Stomach (tissue), 9 donors: ENCODE results near the gene PRKCE. TPM values are rescaled to one million over a fixed set of nuclear protein-coding genes. Genes with fewer than 3 reads are reported as not detected.

Source experiments
- DNase-seq, 2 donors: peaks; one replicate each; pipeline versions ENCODE4 v3.0.0 to v3.0.0-alpha.2; 2013 to 2019
- H3K27ac ChIP-seq, 5 donors: fragments of 200-600 bp in 4 of 5; sonication (generic) in 4 of 5; one replicate each; pipeline ENCODE4 v1.5.1; 2013 to 2019; ENCODE audit warnings: mild to moderate bottlenecking in 1 of 5, moderate library complexity in 1 of 5
- H3K27me3 ChIP-seq, 3 donors: fragments of 200-600 bp; sonication (generic); one replicate each; pipeline ENCODE4 v1.5.1; 2017 to 2019; ENCODE audit warnings: mixed run types in 1 of 3
- H3K36me3 ChIP-seq, 4 donors: fragments of 200-600 bp; sonication (generic); 1 replicate in 3 of 4; 2 replicates in 1 of 4; pipeline ENCODE4 v1.5.1; 2016 to 2019
- H3K4me1 ChIP-seq, 4 donors: fragments of 200-600 bp; sonication (generic); one replicate each; pipeline ENCODE4 v1.5.1; 2016 to 2019
- H3K4me3 ChIP-seq, 4 donors: fragments of 200-600 bp; sonication (generic) in 3 of 4; one replicate each; pipeline ENCODE4 v1.5.1; 2016 to 2019; ENCODE audit warnings: mild to moderate bottlenecking in 1 of 4
- H3K9me3 ChIP-seq, 4 donors: fragments of 200-600 bp; sonication (generic); one replicate each; pipeline ENCODE4 v1.5.1; 2016 to 2019
- CTCF ChIP-seq, 7 experiments: fragments of 450-650 bp in 4 of 7; fragments of 200-600 bp in 3 of 7; sonication (generic) in 3 of 7; IDR thresholded peaks; one replicate each; pipeline ENCODE4 v1.5.1; 2016 to 2019; ENCODE audit warnings: antibody characterized with exemption in 7 of 7, control low read depth in 2 of 7, mild to moderate bottlenecking in 1 of 7
- EP300 ChIP-seq: sonication (generic); formaldehyde crosslinking; IDR thresholded peaks from one replicate; pipeline ENCODE4 v1.6.1; 2017; ENCODE audit warnings: antibody characterized with exemption
- POLR2A ChIP-seq, 4 donors: fragments of 450-650 bp; IDR thresholded peaks; one replicate each; pipeline ENCODE4 v1.6.1; 2016; ENCODE audit warnings: antibody characterized with exemption in 4 of 4, control low read depth in 2 of 4, mild to moderate bottlenecking in 1 of 4, moderate library complexity in 1 of 4
- POLR2AphosphoS5 ChIP-seq, 3 donors: sonication (generic); formaldehyde crosslinking; IDR thresholded peaks; one replicate each; pipeline ENCODE4 v1.6.1; 2016; ENCODE audit warnings: antibody characterized with exemption in 3 of 3
- WGBS, 5 donors: extraction: QIAGEN DNeasy Blood & Tissue Kit in 3 of 5; methylation state at CpG; one replicate each; pipeline versions ENCODE4 v1.1.5 to v1.1.7; 2013 to 2018; 5-methylcytosine and 5-hydroxymethylcytosine counted together
- intact Hi-C: fragments of 100-400 bp; cut with DNase I; formaldehyde crosslinking; loops from one replicate; pipeline ENCODE4 v1.15.1; 2023; ENCODE audit warnings: low total_unique reads
- polyA plus RNA-seq, 3 donors: library from polyadenylated mRNA; stranded (reverse); fragments of 200-250 nt; gene quantifications; one replicate each; pipeline ENCODE4 v1.2.3, GENCODE V29; 2013
- total RNA-seq, 5 donors: library from RNA; depleted of rRNA; stranded (reverse); fragments of >200 nt; gene quantifications; one replicate each; pipeline versions ENCODE4 v1.1.0 to v1.2.3, GENCODE V29; 2014 to 2016
- donor health status: healthy with polysubstance abuse.
- donor health status: Bipolar disorder and iron deficiency.
- donor health status: healthy.

Gene PRKCE
- total and polyA plus RNA-seq, 8 donors = 2.0 to 92.0 (median 10.0) TPM

- Histone ChIP-seq H3K27ac (peak overlapping the region in 2 of 5 donors; percentile 18 to 39), H3K4me1 (peaks cover 21 to 70% (median 53%) of the 10 kb centered on the region in 4 donors), H3K27me3 (no peaks in the 10 kb centered on the region), H3K9me3 (no peaks in the 10 kb centered on the region), H3K36me3 (no peaks in the 10 kb centered on the region), H3K4me3 (no peak overlapping the region)
- intact Hi-C loops = no loop called here
- WGBS, 5 donors = 55 to 74% (median 69%) methylated on average over 6 of the region's 6 CpGs
- TF ChIP-seq CTCF (IDR thresholded peaks at IDR 0.05) (no peak), POLR2AphosphoS5 (IDR thresholded peaks at IDR 0.05) (no peak), EP300 (no peak), POLR2A (IDR thresholded peaks at IDR 0.05) (no peak)
- no peak for DNase-seq
Measured at GRCh38 chr2:45684756-45685155, 33.3 kb downstream of the PRKCE start.

GRCh38 chr2:45685260-45685659 is 33.8 kb downstream of the PRKCE start:
- intact Hi-C loops = no loop called here
- 40 to 61% (median 47%) methylated on average over 3 of the region's 3 CpGs for WGBS, 5 donors
- TF ChIP-seq EP300 (no peak), CTCF (IDR thresholded peaks at IDR 0.05) (no peak), POLR2A (IDR thresholded peaks at IDR 0.05) (no peak), POLR2AphosphoS5 (IDR thresholded peaks at IDR 0.05) (no peak)

GRCh38 chr2:45687964-45688363 is 36.5 kb downstream of the PRKCE start:
- no peaks in the 10 kb centered on the region for H3K27me3 ChIP-seq
- TF ChIP-seq POLR2AphosphoS5 (IDR thresholded peaks at IDR 0.05) = no peak
- TF ChIP-seq POLR2A (IDR thresholded peaks at IDR 0.05) = no peak
- TF ChIP-seq CTCF (IDR thresholded peaks at IDR 0.05) = no peak
- TF ChIP-seq EP300 = no peak
- peaks cover 11 to 71% (median 40%) of the 10 kb centered on the region in 4 donors for H3K4me1 ChIP-seq
- intact Hi-C loops = no loop called here
- H3K9me3 ChIP-seq = no peaks in the 10 kb centered on the region
- no peak overlapping the region for H3K4me3 ChIP-seq
- no peak for DNase-seq
- 75 to 100% (median 91%) methylated on average over 1 of the region's 1 CpG for WGBS, 5 donors
- no peak overlapping the region for H3K27ac ChIP-seq
- H3K36me3 ChIP-seq = no peaks in the 10 kb centered on the region

More at GRCh38 chr2:45685260-45685659, 33.8 kb downstream of the PRKCE start:
- H3K27me3 ChIP-seq = no peaks in the 10 kb centered on the region
- H3K4me1 ChIP-seq = peaks cover 21 to 70% (median 50%) of the 10 kb centered on the region in 4 donors
- no peaks in the 10 kb centered on the region for H3K36me3 ChIP-seq
- no peak overlapping the region for H3K4me3 ChIP-seq
- H3K9me3 ChIP-seq = no peaks in the 10 kb centered on the region
- no peak for DNase-seq
- peak overlapping the region in 1 of 5 donors; percentile 18 for H3K27ac ChIP-seq

GRCh38 chr2:45688479-45689298 is 37.2 kb downstream of the PRKCE start:
- 39 to 73% (median 48%) methylated on average over 4 of the region's 4 CpGs for WGBS, 5 donors
- no peaks in the 10 kb centered on the region for H3K27me3 ChIP-seq
- no peak for DNase-seq
- H3K36me3 ChIP-seq = no peaks in the 10 kb centered on the region
- intact Hi-C loops = no loop called here
- peaks cover 11 to 65% (median 36%) of the 10 kb centered on the region in 4 donors for H3K4me1 ChIP-seq
- H3K4me3 ChIP-seq = no peak overlapping the region
- H3K27ac ChIP-seq = no peak overlapping the region
- TF ChIP-seq POLR2A (IDR thresholded peaks at IDR 0.05) (no peak), POLR2AphosphoS5 (IDR thresholded peaks at IDR 0.05) (no peak), EP300 (no peak), CTCF (IDR thresholded peaks at IDR 0.05) (no peak)
- no peaks in the 10 kb centered on the region for H3K9me3 ChIP-seq
